Measurements from ENCODE around the gene STUM.

The STUM gene

GRCh38 chr1:226533220-226533619, 15.3 kb upstream of the STUM start:
- no peak for TF ChIP-seq CTCF (IDR thresholded peaks at IDR 0.05; ENCODE audit: low read depth, low read length, missing control alignments)
- no peak for DNase-seq (ENCODE audit: extremely low read depth, low read depth)
- no peak overlapping the region for H3K4me3 ChIP-seq (replicated peaks; ENCODE audit: low read depth, low read length)

- DNase-seq (ENCODE audit: extremely low read depth, low read depth), result no peak
- no peak overlapping the region for H3K4me3 ChIP-seq (replicated peaks; ENCODE audit: low read depth, low read length)
- TF ChIP-seq CTCF (IDR thresholded peaks at IDR 0.05; ENCODE audit: low read depth, low read length, missing control alignments), result no peak
Observed at GRCh38 chr1:226534098-226534497, 14.5 kb upstream of the STUM start.

- H3K4me3 ChIP-seq (replicated peaks; ENCODE audit: low read depth, low read length), result no peak overlapping the region
- no peak for TF ChIP-seq CTCF (IDR thresholded peaks at IDR 0.05; ENCODE audit: low read depth, low read length, missing control alignments)
- no peak for DNase-seq (ENCODE audit: extremely low read depth, low read depth)
Observed at GRCh38 chr1:226534645-226535044, 13.9 kb upstream of the STUM start.

- no peak for TF ChIP-seq CTCF (IDR thresholded peaks at IDR 0.05; ENCODE audit: low read depth, low read length, missing control alignments)
- no peak overlapping the region for H3K4me3 ChIP-seq (replicated peaks; ENCODE audit: low read depth, low read length)
- no peak for DNase-seq (ENCODE audit: extremely low read depth, low read depth)
Observed at GRCh38 chr1:226535666-226536065, 12.9 kb upstream of the STUM start.

- no peak overlapping the region for H3K4me3 ChIP-seq (replicated peaks; ENCODE audit: low read depth, low read length)
- no peak for DNase-seq (ENCODE audit: extremely low read depth, low read depth)
- no peak for TF ChIP-seq CTCF (IDR thresholded peaks at IDR 0.05; ENCODE audit: low read depth, low read length, missing control alignments)
Observed at GRCh38 chr1:226541231-226541630, 7.3 kb upstream of the STUM start.

- no peak overlapping the region for H3K4me3 ChIP-seq (replicated peaks; ENCODE audit: low read depth, low read length)
- DNase-seq (ENCODE audit: extremely low read depth, low read depth), result no peak
- no peak for TF ChIP-seq CTCF (IDR thresholded peaks at IDR 0.05; ENCODE audit: low read depth, low read length, missing control alignments)
Observed at GRCh38 chr1:226541631-226542622, 6.6 kb upstream of the STUM start.

All from HFF-Myc (cell line).